GM19455 (cell line): Measurements from ENCODE around the gene PSKH1.
"Not testable (repeated sequence)": the region's sequence is repeated elsewhere in the genome, so short reads cannot be mapped to it uniquely, and the experiment has no call there.

Source experiments
- ATAC-seq: cut with Tn5 transposase; IDR thresholded peaks from one replicate; pipeline ENCODE4 v1.9.1; 2021; ENCODE audit not compliant: unreplicated experiment

PSKH1 gene

GRCh38 chr16:67885976-67886375 lies 7.1 kb upstream of the PSKH1 start:
- ATAC-seq, result no peak

GRCh38 chr16:67886387-67886786 lies 6.7 kb upstream of the PSKH1 start:
- no peak for ATAC-seq

- ATAC-seq, result no peak
These were observed 4.7 kb upstream of the PSKH1 start for GRCh38 chr16:67888331-67888730.

GRCh38 chr16:67892375-67892774 lies 679 bp upstream of the PSKH1 start:
- no peak for ATAC-seq

- no peak for ATAC-seq
These were observed 817 bp downstream of the PSKH1 start for GRCh38 chr16:67893743-67894399.

- ATAC-seq, result no peak
These were observed 4.2 kb downstream of the PSKH1 start for GRCh38 chr16:67897231-67897630.

GRCh38 chr16:67901734-67902133 lies 8.7 kb downstream of the PSKH1 start:
- ATAC-seq, result no peak

GRCh38 chr16:67902831-67903230 lies 9.8 kb downstream of the PSKH1 start:
- ATAC-seq, result no peak

GRCh38 chr16:67907397-67908180 lies 14.5 kb downstream of the PSKH1 start:
- ATAC-seq, result no peak

GRCh38 chr16:67909056-67909742 lies 16.1 kb downstream of the PSKH1 start:
- no peak for ATAC-seq

- no peak for ATAC-seq
These were observed 17.1 kb downstream of the PSKH1 start for GRCh38 chr16:67910158-67910557.

GRCh38 chr16:67914758-67915495 lies 21.9 kb downstream of the PSKH1 start:
- ATAC-seq, result no peak

GRCh38 chr16:67915496-67915769 lies 22.4 kb downstream of the PSKH1 start:
- ATAC-seq, result not testable (repeated sequence)

- no peak for ATAC-seq
These were observed 23.0 kb downstream of the PSKH1 start for GRCh38 chr16:67915831-67916723.

GRCh38 chr16:67917140-67917851 lies 24.2 kb downstream of the PSKH1 start:
- ATAC-seq, result no peak

GRCh38 chr16:67917852-67918236 lies 24.8 kb downstream of the PSKH1 start:
- no peak for ATAC-seq

- ATAC-seq, result no peak
These were observed 26.7 kb downstream of the PSKH1 start for GRCh38 chr16:67919622-67920221.

GRCh38 chr16:67922221-67922620 lies 29.2 kb downstream of the PSKH1 start:
- no peak for ATAC-seq

- no peak for ATAC-seq
These were observed 29.7 kb downstream of the PSKH1 start for GRCh38 chr16:67922740-67923139.
